ENCODE data around the gene MIPOL1.

The MIPOL1 gene

DNA sequence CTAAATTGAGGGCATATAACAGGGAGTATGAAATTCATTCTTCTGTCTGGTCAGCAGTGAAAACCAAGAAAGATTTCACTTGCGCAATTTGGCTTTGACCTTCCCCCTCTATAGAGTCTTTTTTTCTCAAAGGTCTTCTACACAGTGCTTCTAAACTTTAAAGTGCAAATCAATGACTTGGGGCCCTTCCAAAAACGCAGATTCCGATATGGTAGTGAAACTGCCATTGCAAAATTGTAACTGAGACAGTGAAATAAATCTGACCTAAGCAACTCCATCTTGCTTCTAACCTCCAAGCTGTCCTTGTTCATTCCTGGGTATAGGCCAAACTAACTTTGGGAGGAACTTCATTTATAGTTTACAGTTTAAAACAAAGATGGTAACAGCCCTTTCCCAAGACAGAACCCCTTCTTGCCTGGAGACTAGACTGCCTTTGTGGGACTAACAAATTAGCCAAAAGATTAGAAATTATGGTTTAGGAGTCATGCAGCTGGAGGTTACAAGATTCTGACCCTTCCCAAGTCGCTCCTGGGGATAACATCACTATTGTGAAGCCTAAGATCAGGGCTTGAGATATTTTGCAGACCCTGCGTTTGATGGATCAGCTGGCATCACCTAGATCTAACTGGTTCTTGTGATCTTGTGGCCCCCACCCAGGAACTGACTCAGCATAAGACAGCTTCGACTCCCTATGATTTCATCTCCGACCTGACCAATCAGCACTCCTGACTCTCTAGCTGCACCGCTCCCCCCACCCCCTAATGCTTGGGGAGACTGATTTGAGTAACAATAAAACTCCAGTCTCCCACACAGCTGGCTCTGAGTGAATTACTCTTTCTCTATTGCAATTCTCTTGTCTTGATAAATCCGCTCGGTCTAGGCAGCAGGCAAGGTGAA is 30.3 kb upstream of the MIPOL1 start:
- TF ChIP-seq EZH2phosphoT487 (IDR thresholded peaks at IDR 0.05; ENCODE audit: borderline replicate concordance) = no peak
- TF ChIP-seq, protein P1, sequence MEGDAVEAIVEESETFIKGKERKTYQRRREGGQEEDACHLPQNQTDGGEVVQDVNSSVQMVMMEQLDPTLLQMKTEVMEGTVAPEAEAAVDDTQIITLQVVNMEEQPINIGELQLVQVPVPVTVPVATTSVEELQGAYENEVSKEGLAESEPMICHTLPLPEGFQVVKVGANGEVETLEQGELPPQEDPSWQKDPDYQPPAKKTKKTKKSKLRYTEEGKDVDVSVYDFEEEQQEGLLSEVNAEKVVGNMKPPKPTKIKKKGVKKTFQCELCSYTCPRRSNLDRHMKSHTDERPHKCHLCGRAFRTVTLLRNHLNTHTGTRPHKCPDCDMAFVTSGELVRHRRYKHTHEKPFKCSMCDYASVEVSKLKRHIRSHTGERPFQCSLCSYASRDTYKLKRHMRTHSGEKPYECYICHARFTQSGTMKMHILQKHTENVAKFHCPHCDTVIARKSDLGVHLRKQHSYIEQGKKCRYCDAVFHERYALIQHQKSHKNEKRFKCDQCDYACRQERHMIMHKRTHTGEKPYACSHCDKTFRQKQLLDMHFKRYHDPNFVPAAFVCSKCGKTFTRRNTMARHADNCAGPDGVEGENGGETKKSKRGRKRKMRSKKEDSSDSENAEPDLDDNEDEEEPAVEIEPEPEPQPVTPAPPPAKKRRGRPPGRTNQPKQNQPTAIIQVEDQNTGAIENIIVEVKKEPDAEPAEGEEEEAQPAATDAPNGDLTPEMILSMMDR (conservative IDR thresholded peaks at IDR 0.05; ENCODE audit: low read length) = no peak
- no peaks in the 10 kb centered on the region for H3K9me3 ChIP-seq (ENCODE audit: insufficient read depth, low read depth, low read length)
- H2AFZ ChIP-seq (ENCODE audit: low read length) = no peak overlapping the region

GRCh38 chr14:37168721-37169120 is 29.0 kb upstream of the MIPOL1 start:
- Histone ChIP-seq H3K9me2 (replicated peaks; ENCODE audit: low read depth, low read length) (no peaks in the 10 kb centered on the region), H3K9me3 (ENCODE audit: insufficient read depth, low read depth, low read length) (no peaks in the 10 kb centered on the region), H3F3A (ENCODE audit: low read depth) (no peaks in the 10 kb centered on the region), H3K36me3 (ENCODE audit: insufficient read depth, low read length) (no peaks in the 10 kb centered on the region), H3K27me3 (ENCODE audit: insufficient read depth, low read length, poor library complexity, severe bottlenecking) (no peaks in the 10 kb centered on the region), H3K4me3 (ENCODE audit: low read length, poor library complexity, severe bottlenecking) (no peak overlapping the region), H3K9ac (ENCODE audit: low read depth, low read length, poor library complexity, severe bottlenecking) (no peak overlapping the region), H3K79me2 (ENCODE audit: insufficient read depth, low read length) (no peaks in the 10 kb centered on the region), H3K4me1 (ENCODE audit: insufficient read depth, low read length, poor library complexity, severe bottlenecking) (no peaks in the 10 kb centered on the region), H4K20me1 (ENCODE audit: insufficient read depth, low read length, poor library complexity, severe bottlenecking) (no peaks in the 10 kb centered on the region), H3K4me2 (ENCODE audit: low read depth, low read length, poor library complexity, severe bottlenecking) (no peak overlapping the region), H2AFZ (ENCODE audit: low read length) (no peak overlapping the region)
- no peak for TF ChIP-seq EZH2phosphoT487 (IDR thresholded peaks at IDR 0.05; ENCODE audit: borderline replicate concordance)
- TF ChIP-seq, protein P1 (conservative IDR thresholded peaks at IDR 0.05; ENCODE audit: low read length) = no peak

More for the DNA sequence above, 30.3 kb upstream of the MIPOL1 start:
- no peaks in the 10 kb centered on the region for H3K27me3 ChIP-seq (ENCODE audit: insufficient read depth, low read length, poor library complexity, severe bottlenecking)
- no peaks in the 10 kb centered on the region for H3K4me1 ChIP-seq (ENCODE audit: insufficient read depth, low read length, poor library complexity, severe bottlenecking)
- no peaks in the 10 kb centered on the region for H3K36me3 ChIP-seq (ENCODE audit: insufficient read depth, low read length)
- H3K9ac ChIP-seq (ENCODE audit: low read depth, low read length, poor library complexity, severe bottlenecking) = no peak overlapping the region
- H3F3A ChIP-seq (ENCODE audit: low read depth) = no peaks in the 10 kb centered on the region
- no peak overlapping the region for H3K4me3 ChIP-seq (ENCODE audit: low read length, poor library complexity, severe bottlenecking)
- no peaks in the 10 kb centered on the region for H3K9me2 ChIP-seq (replicated peaks; ENCODE audit: low read depth, low read length)
- no peaks in the 10 kb centered on the region for H4K20me1 ChIP-seq (ENCODE audit: insufficient read depth, low read length, poor library complexity, severe bottlenecking)
- H3K79me2 ChIP-seq (ENCODE audit: insufficient read depth, low read length) = no peaks in the 10 kb centered on the region
- H3K4me2 ChIP-seq (ENCODE audit: low read depth, low read length, poor library complexity, severe bottlenecking) = no peak overlapping the region

DNA sequence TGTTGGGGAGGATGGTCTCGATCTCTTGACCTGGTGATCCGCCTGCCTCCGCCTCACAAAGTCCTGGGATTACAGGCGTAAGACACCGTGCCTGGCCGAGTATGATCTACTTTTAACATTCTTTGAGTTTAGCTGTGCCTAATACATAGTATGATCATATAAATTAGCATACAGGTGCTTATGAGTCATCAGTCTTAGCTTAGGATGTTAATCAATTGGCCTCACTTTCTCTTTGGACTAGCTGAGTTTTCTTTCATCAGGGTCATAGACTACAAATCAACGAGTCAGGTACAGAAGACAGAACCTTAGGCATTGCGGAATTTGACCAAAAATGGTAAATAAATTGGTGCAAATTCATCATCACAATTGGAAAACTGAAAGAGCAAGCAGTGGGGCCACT is 27.5 kb upstream of the MIPOL1 start:
- Histone ChIP-seq H3K4me1 (ENCODE audit: insufficient read depth, low read length, poor library complexity, severe bottlenecking) (no peaks in the 10 kb centered on the region), H3K79me2 (ENCODE audit: insufficient read depth, low read length) (no peaks in the 10 kb centered on the region), H3K4me3 (ENCODE audit: low read length, poor library complexity, severe bottlenecking) (no peak overlapping the region), H3K36me3 (ENCODE audit: insufficient read depth, low read length) (no peaks in the 10 kb centered on the region), H3K9me3 (ENCODE audit: insufficient read depth, low read depth, low read length) (no peaks in the 10 kb centered on the region), H3K9me2 (replicated peaks; ENCODE audit: low read depth, low read length) (no peaks in the 10 kb centered on the region), H3K9ac (ENCODE audit: low read depth, low read length, poor library complexity, severe bottlenecking) (no peak overlapping the region), H2AFZ (ENCODE audit: low read length) (no peak overlapping the region), H3K4me2 (ENCODE audit: low read depth, low read length, poor library complexity, severe bottlenecking) (no peak overlapping the region), H3F3A (ENCODE audit: low read depth) (no peaks in the 10 kb centered on the region), H3K27me3 (ENCODE audit: insufficient read depth, low read length, poor library complexity, severe bottlenecking) (no peaks in the 10 kb centered on the region), H4K20me1 (ENCODE audit: insufficient read depth, low read length, poor library complexity, severe bottlenecking) (no peaks in the 10 kb centered on the region)
- TF ChIP-seq EZH2phosphoT487 (IDR thresholded peaks at IDR 0.05; ENCODE audit: borderline replicate concordance) = no peak
- TF ChIP-seq, protein P1 (conservative IDR thresholded peaks at IDR 0.05; ENCODE audit: low read length) = no peak
